ENCODE measurements around the gene ZNHIT6.

DNA sequence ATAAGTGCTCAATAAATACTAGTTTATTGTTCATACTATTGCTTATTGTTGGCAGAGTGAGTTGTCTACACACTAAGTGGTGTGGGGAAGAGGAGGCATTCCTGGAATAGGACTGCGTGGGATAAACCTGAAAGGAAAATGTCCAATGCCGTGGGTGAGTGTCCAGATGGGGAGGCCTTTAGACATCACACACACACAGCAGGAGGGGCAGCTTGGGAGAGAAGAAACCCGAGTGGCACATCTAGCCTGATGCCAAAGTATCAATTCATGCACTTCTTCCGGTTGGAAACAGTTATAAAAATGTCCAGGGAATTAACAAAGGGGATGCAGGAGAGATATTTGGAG lies 100.3 kb downstream of the ZNHIT6 start:
- no peak for TF ChIP-seq TCF12 (IDR thresholded peaks at IDR 0.05)
- no peak for TF ChIP-seq REST (IDR thresholded peaks at IDR 0.05; ENCODE audit: low read depth, low read length)
- no peak for TF ChIP-seq PBX3 (IDR thresholded peaks at IDR 0.05)
- no peak for TF ChIP-seq CTCF (IDR thresholded peaks at IDR 0.05)
- no peak for TF ChIP-seq EP300 (IDR thresholded peaks at IDR 0.05; ENCODE audit: borderline replicate concordance in 1 of 2, low read depth in 1 of 2, low read length in 1 of 2)
- no peak for TF ChIP-seq POLR2AphosphoS5 (IDR thresholded peaks at IDR 0.05; ENCODE audit: low read depth, low read length)

Data from SK-N-SH (cell line).